Endothelial cell of umbilical vein (primary cell): ENCODE measurements around the gene PDCD1LG2. TPM values are rescaled to one million over a fixed set of nuclear protein-coding genes. Genes with fewer than 3 reads are reported as not detected.

Experiments used
- BruUV-seq: library from RNA; stranded (reverse); fragments of 400-500 nt; replicated peaks from 2 replicates; lab custom pipeline; 2021; lab: Mats Ljungman, UMichigan
- CTCF ChIA-PET: fragments of 300-600, 350-600 bp; sonication (Branson Sonifier 250); formaldehyde crosslinking; loops from one replicate; lab custom pipeline; 2021; ENCODE audit warnings: antibody characterized with exemption, inconsistent platforms; lab: Charles Lee
- POLR2A ChIA-PET: fragments of 300-600, 350-600 bp; sonication (Branson Sonifier 250); formaldehyde crosslinking; loops from one replicate; lab custom pipeline; 2021; ENCODE audit warnings: antibody characterized with exemption, inconsistent platforms; lab: Charles Lee
- DNase-seq: peaks from one replicate; pipeline ENCODE4 v3.0.0-alpha.2; 2011; ENCODE audit warnings: low read depth, low spot score
- FAIRE-seq: peaks from 2 replicates; lab custom pipeline; 2011; peaks lifted over from hg19 to GRCh38; lab: Jason Lieb, UNC
- H2AFZ ChIP-seq: 2 replicates; pipeline ENCODE4 v1.6.0; 2012; ENCODE audit warnings: low read depth, low read length, control low read depth, inconsistent platforms
- H3K27ac ChIP-seq: 2 replicates; pipeline ENCODE4 v1.5.1; 2011; ENCODE audit warnings: low read depth, mild to moderate bottlenecking, control low read depth, low read length, moderate library complexity; ENCODE audit not compliant: insufficient read depth
- H3K27me3 ChIP-seq, 2 experiments: 2 replicates each; pipeline versions ENCODE4 v1.6.0 to v1.6.1; 2011; ENCODE audit warnings: low read length in 2 of 2, mixed read lengths in 1 of 2; ENCODE audit not compliant: control insufficient read depth in 2 of 2, insufficient read depth in 2 of 2
- H3K36me3 ChIP-seq, 2 experiments: 2 replicates in 1 of 2; 3 replicates in 1 of 2; pipeline ENCODE4 v1.5.1; 2011; ENCODE audit warnings: low read length in 2 of 2, mild to moderate bottlenecking in 1 of 2, moderate library complexity in 1 of 2; ENCODE audit not compliant: control insufficient read depth in 2 of 2, insufficient read depth in 2 of 2; ENCODE audit errors: extremely low read depth in 1 of 2
- H3K4me1 ChIP-seq: 3 replicates; pipeline ENCODE4 v1.5.1; 2011; ENCODE audit warnings: mild to moderate bottlenecking, low read length; ENCODE audit not compliant: control insufficient read depth, insufficient read depth; ENCODE audit errors: extremely low read depth
- H3K4me2 ChIP-seq: 2 replicates; pipeline ENCODE4 v1.6.1; 2011; ENCODE audit warnings: low read length, control low read depth, mixed read lengths; ENCODE audit not compliant: insufficient read depth
- H3K4me3 ChIP-seq, 3 experiments: fragments of 200-600 bp in 1 of 3; sonication (generic), shearing (Covaris generic) in 1 of 3; replicated peaks in 1 of 3; 2 replicates each; pipeline ENCODE4 v1.5.1; 2011 to 2016; ENCODE audit warnings: control low read depth in 3 of 3, low read length in 3 of 3, mild to moderate bottlenecking in 2 of 3, inconsistent platforms in 1 of 3, low read depth in 1 of 3, moderate library complexity in 1 of 3; ENCODE audit not compliant: insufficient read depth in 1 of 3
- H3K79me2 ChIP-seq: 2 replicates; pipeline ENCODE4 v1.6.0; 2012; ENCODE audit warnings: low read length, inconsistent platforms; ENCODE audit not compliant: control insufficient read depth, insufficient read depth
- H3K9ac ChIP-seq: replicated peaks from 2 replicates; pipeline ENCODE3; 2011; ENCODE audit warnings: low read length, control low read depth; ENCODE audit not compliant: insufficient read depth; ENCODE audit errors: extremely low read depth
- H3K9me1 ChIP-seq: replicated peaks from 3 replicates; pipeline ENCODE4 v1.6.0; 2011; ENCODE audit warnings: mild to moderate bottlenecking, low read length; ENCODE audit not compliant: control insufficient read depth, insufficient read depth; ENCODE audit errors: extremely low read depth
- H3K9me3 ChIP-seq: replicated peaks from 2 replicates; pipeline ENCODE4 v1.5.1; 2012; ENCODE audit warnings: low read length, inconsistent platforms; ENCODE audit not compliant: control insufficient read depth, insufficient read depth
- H4K20me1 ChIP-seq: replicated peaks from 2 replicates; pipeline ENCODE3; 2011; ENCODE audit warnings: mild to moderate bottlenecking, low read length; ENCODE audit not compliant: control insufficient read depth, insufficient read depth; ENCODE audit errors: extremely low read depth
- CTCF ChIP-seq, 2 donors: IDR thresholded peaks; 1 replicate in 1 of 2; 2 replicates in 1 of 2; pipeline ENCODE4 v1.5.1; 2011; ENCODE audit warnings: low read length in 2 of 2, mild to moderate bottlenecking in 2 of 2, moderate library complexity in 2 of 2, control low read depth in 1 of 2, inconsistent platforms in 1 of 2, low read depth in 1 of 2; ENCODE audit not compliant: insufficient read depth in 1 of 2; ENCODE audit errors: extremely low read depth in 1 of 2
- EZH2 ChIP-seq: IDR thresholded peaks from 2 replicates; pipeline ENCODE4 v1.6.1; 2012; ENCODE audit warnings: borderline replicate concordance, low read depth, mild to moderate bottlenecking, moderate library complexity, low read length, inconsistent platforms; ENCODE audit not compliant: severe bottlenecking
- FOS ChIP-seq: IDR thresholded peaks from 2 replicates; pipeline ENCODE4 v1.6.1; 2011; ENCODE audit warnings: mild to moderate bottlenecking, low read length, moderate library complexity, borderline replicate concordance; ENCODE audit not compliant: insufficient read depth
- GATA2 ChIP-seq: IDR thresholded peaks from 2 replicates; pipeline ENCODE4 v1.7.0; 2011; ENCODE audit warnings: low read depth, mild to moderate bottlenecking, moderate library complexity, mixed read lengths, low read length; ENCODE audit not compliant: insufficient read length, insufficient read depth
- JUN ChIP-seq: IDR thresholded peaks from 2 replicates; pipeline ENCODE4 v1.6.1; 2011; ENCODE audit warnings: borderline replicate concordance, low read depth; ENCODE audit not compliant: insufficient read length, insufficient read depth
- MAX ChIP-seq: IDR thresholded peaks from 2 replicates; pipeline ENCODE4 v1.6.1; 2011; ENCODE audit not compliant: insufficient read depth, insufficient read length
- MYC ChIP-seq: IDR thresholded peaks from one replicate; pipeline ENCODE4 v1.6.1; 2011; ENCODE audit warnings: mild to moderate bottlenecking, low read depth, low read length
- POLR2A ChIP-seq: IDR thresholded peaks from 2 replicates; pipeline ENCODE4 v1.6.1; 2012; ENCODE audit warnings: low read depth, mild to moderate bottlenecking, control low read depth, low read length
- POLR2AphosphoS5 ChIP-seq: IDR thresholded peaks from 2 replicates; pipeline ENCODE4 v1.6.1; 2012; ENCODE audit warnings: low read depth, mild to moderate bottlenecking, control low read depth, low read length, moderate library complexity; ENCODE audit not compliant: insufficient read depth
- dilution Hi-C: fragments of 300-500 bp; cut with MboI; formaldehyde crosslinking; loops from one replicate; pipeline ENCODE4 v1.15.0; 2019; ENCODE audit warnings: low sequenced_read_pairs; ENCODE audit not compliant: extremely low pct_ligation_motif_present
- intact Hi-C: fragments of 100-400 bp; cut with micrococcal nuclease; formaldehyde crosslinking; loops from one replicate; pipeline ENCODE4 v1.10.0; 2022
- polyA plus RNA-seq, 4 experiments: library from polyadenylated mRNA; depleted of rRNA in 3 of 4; stranded (reverse) in 3 of 4; unstranded in 1 of 4; fragments of >200 nt; gene quantifications; 2 replicates each; pipeline versions ENCODE4 v1.2.1 to v1.2.3, GENCODE V29; 2011 to 2012; ENCODE audit warnings: missing spikeins in 1 of 4
- total RNA-seq: library from RNA; stranded (reverse); gene quantifications from 2 replicates; pipeline ENCODE4 v1.2.3, GENCODE V29; 2021

Gene PDCD1LG2
- total and polyA plus RNA-seq, 2 donors (not counting 3 experiments of a cell fraction or from before 2014, with no cell fraction given): 7.9 to 9.5 TPM

GRCh38 chr9:5557606-5558587 is 47.6 kb downstream of the PDCD1LG2 start:
- FAIRE-seq (no peak), DNase-seq (no peak)
- dilution Hi-C loops (no loop called here), intact Hi-C loops (no loop called here)
- peaks cover 15% of the 10 kb centered on the region for H3K4me1 ChIP-seq
- no peaks in the 10 kb centered on the region for H3K9me3 ChIP-seq
- TF ChIP-seq FOS (no peak), MYC (no peak), MAX (no peak), GATA2 (no peak), EZH2 (no peak), POLR2A (no peak), POLR2AphosphoS5 (no peak), JUN (no peak), CTCF (IDR thresholded peaks at IDR 0.05; ENCODE audit: extremely low read depth in 1 of 2, insufficient read depth in 1 of 2, low read depth in 1 of 2, low read length in 2 of 2) (no peak)
- no peak overlapping the region for H3K27ac ChIP-seq
- POLR2A ChIA-PET: interaction anchor here (1.5 kb wide), 1 partner anchor 47 kb away, joined by 3 read pairs; the partner anchor contains the start of gene PDCD1LG2
- CTCF ChIA-PET: interaction anchor here (0.7 kb wide), 1 partner anchor 372 kb away, joined by 3 read pairs; no protein-coding TSS in a partner anchor
- BruUV-seq: no TSS peak
- H3K4me2 ChIP-seq: no peak overlapping the region
- no peaks in the 10 kb centered on the region for H3K9me1 ChIP-seq
- H3K27me3 ChIP-seq: no peaks in the 10 kb centered on the region
- no peaks in the 10 kb centered on the region for H3K79me2 ChIP-seq
- no peaks in the 10 kb centered on the region for H3K36me3 ChIP-seq
- H3K9ac ChIP-seq: no peak overlapping the region
- no peak overlapping the region for H2AFZ ChIP-seq
- H3K4me3 ChIP-seq: no peak overlapping the region
- H4K20me1 ChIP-seq: no peaks in the 10 kb centered on the region
